HL-60/S4 (cell line): ENCODE measurements around the gene ERFE.
"Not testable (repeated sequence)": the region's sequence is repeated elsewhere in the genome, so short reads cannot be mapped to it uniquely, and the experiment has no call there.

Experiments
- in situ Hi-C: fragments of 300-500 bp; cut with MboI; formaldehyde crosslinking; loops from 2 replicates; pipeline ENCODE4 v1.14.3; 2022; ENCODE audit warnings: low sequenced_read_pairs

The ERFE gene

GRCh38 chr2:238166391-238167343 lies 7.9 kb downstream of the ERFE start:
- in situ Hi-C loops = no loop called here

- in situ Hi-C loops = no loop called here
Measured at GRCh38 chr2:238167344-238167715, 8.6 kb downstream of the ERFE start.

- in situ Hi-C loops = no loop called here
Measured at GRCh38 chr2:238167761-238168160, 9.0 kb downstream of the ERFE start.

GRCh38 chr2:238168196-238169047 lies 9.7 kb downstream of the ERFE start:
- in situ Hi-C loops = no loop called here

- in situ Hi-C loops = no loop called here
Measured at GRCh38 chr2:238169048-238169707, 10.4 kb downstream of the ERFE start.

- in situ Hi-C loops = no loop called here
Measured at GRCh38 chr2:238169708-238170251, 11.0 kb downstream of the ERFE start.

GRCh38 chr2:238170386-238171071 lies 11.8 kb downstream of the ERFE start:
- in situ Hi-C loops = no loop called here

GRCh38 chr2:238171072-238171431 lies 12.3 kb downstream of the ERFE start:
- in situ Hi-C loops = not testable (repeated sequence)

GRCh38 chr2:238171575-238172187 lies 12.9 kb downstream of the ERFE start:
- in situ Hi-C loops = no loop called here

GRCh38 chr2:238172439-238172838 lies 13.7 kb downstream of the ERFE start:
- in situ Hi-C loops = no loop called here

- in situ Hi-C loops = no loop called here
Measured at GRCh38 chr2:238173692-238174091, 14.9 kb downstream of the ERFE start.

- in situ Hi-C loops = no loop called here
Measured at GRCh38 chr2:238174291-238174690, 15.5 kb downstream of the ERFE start.

GRCh38 chr2:238174701-238175100 lies 15.9 kb downstream of the ERFE start:
- in situ Hi-C loops = no loop called here

GRCh38 chr2:238176613-238177012 lies 17.8 kb downstream of the ERFE start:
- in situ Hi-C loops = no loop called here

- in situ Hi-C loops = no loop called here
Measured at GRCh38 chr2:238180554-238180953, 21.8 kb downstream of the ERFE start.

- in situ Hi-C loops = no loop called here
Measured at GRCh38 chr2:238182362-238182761, 23.6 kb downstream of the ERFE start.

GRCh38 chr2:238183821-238184220 lies 25.1 kb downstream of the ERFE start:
- in situ Hi-C loops = no loop called here

GRCh38 chr2:238187618-238188548 lies 29.1 kb downstream of the ERFE start:
- in situ Hi-C loops = no loop called here

GRCh38 chr2:238190445-238190844 lies 31.7 kb downstream of the ERFE start:
- in situ Hi-C loops = no loop called here
